HL-60 (cell line): ENCODE results near the gene MAGI2.

Experiments used
- DNase-seq, 2 experiments: peaks; one replicate each; pipeline ENCODE4 v3.0.0-alpha.2; 2010 to 2020; ENCODE audit warnings: low read depth in 1 of 2, low spot score in 1 of 2
- H3K27ac ChIP-seq: fragments of 250-450 bp; sonication (Bioruptor Pico); replicated peaks from 2 replicates; pipeline ENCODE4 v1.5.1; 2020; ENCODE audit warnings: mild to moderate bottlenecking, moderate library complexity
- H3K27me3 ChIP-seq: fragments of 250-450 bp; sonication (Bioruptor Pico); 2 replicates; pipeline ENCODE4 v1.5.1; 2021; ENCODE audit warnings: mild to moderate bottlenecking, moderate library complexity; ENCODE audit not compliant: insufficient read depth, poor library complexity, severe bottlenecking
- H3K4me3 ChIP-seq: replicated peaks from 2 replicates; pipeline ENCODE4 v1.5.1; 2011; ENCODE audit warnings: mild to moderate bottlenecking, control low read depth, low read length; ENCODE audit not compliant: insufficient read depth
- GABPA ChIP-seq: IDR thresholded peaks from 2 replicates; pipeline ENCODE4 v1.6.1; 2012; ENCODE audit warnings: low read depth
- POLR2AphosphoS5 ChIP-seq: IDR thresholded peaks from 2 replicates; pipeline ENCODE4 v1.6.1; 2012; ENCODE audit warnings: low read depth
- SPI1 ChIP-seq: IDR thresholded peaks from 2 replicates; pipeline ENCODE4 v1.6.1; 2012; ENCODE audit warnings: low read depth, mild to moderate bottlenecking, borderline replicate concordance
- TF ChIP-seq, protein P1 (sequence below): IDR thresholded peaks from 2 replicates; pipeline ENCODE4 v1.6.1; 2012; ENCODE audit warnings: low read depth; ENCODE audit not compliant: insufficient replicate concordance
- TF ChIP-seq, protein P2 (sequence below): IDR thresholded peaks from one replicate; pipeline ENCODE4 v1.5.1; 2011; ENCODE audit warnings: low read length, control low read depth, inconsistent platforms; ENCODE audit not compliant: insufficient read depth

MAGI2 gene

DNA sequence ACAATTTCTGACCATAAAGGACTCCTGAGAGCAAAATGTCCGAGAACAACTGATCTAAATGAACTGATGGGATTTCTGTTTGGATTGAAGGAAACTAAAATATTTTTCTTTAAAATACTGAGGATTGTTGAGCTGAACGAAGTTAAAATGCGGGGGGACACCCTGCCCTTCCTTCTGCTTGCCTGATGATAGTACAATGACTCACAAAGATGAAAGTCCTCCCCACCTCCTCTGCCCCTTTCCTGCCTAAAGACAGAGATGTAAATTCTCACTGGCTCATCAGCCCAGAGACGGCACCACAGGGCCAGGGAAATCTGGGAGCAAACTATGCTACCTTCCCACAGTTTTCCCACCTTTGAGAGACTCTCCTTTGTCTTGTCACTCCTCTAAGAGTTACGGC is 1474.2 kb downstream of the MAGI2 start:
- TF ChIP-seq POLR2AphosphoS5, result no peak
- TF ChIP-seq GABPA, result no peak
- TF ChIP-seq, protein P1, sequence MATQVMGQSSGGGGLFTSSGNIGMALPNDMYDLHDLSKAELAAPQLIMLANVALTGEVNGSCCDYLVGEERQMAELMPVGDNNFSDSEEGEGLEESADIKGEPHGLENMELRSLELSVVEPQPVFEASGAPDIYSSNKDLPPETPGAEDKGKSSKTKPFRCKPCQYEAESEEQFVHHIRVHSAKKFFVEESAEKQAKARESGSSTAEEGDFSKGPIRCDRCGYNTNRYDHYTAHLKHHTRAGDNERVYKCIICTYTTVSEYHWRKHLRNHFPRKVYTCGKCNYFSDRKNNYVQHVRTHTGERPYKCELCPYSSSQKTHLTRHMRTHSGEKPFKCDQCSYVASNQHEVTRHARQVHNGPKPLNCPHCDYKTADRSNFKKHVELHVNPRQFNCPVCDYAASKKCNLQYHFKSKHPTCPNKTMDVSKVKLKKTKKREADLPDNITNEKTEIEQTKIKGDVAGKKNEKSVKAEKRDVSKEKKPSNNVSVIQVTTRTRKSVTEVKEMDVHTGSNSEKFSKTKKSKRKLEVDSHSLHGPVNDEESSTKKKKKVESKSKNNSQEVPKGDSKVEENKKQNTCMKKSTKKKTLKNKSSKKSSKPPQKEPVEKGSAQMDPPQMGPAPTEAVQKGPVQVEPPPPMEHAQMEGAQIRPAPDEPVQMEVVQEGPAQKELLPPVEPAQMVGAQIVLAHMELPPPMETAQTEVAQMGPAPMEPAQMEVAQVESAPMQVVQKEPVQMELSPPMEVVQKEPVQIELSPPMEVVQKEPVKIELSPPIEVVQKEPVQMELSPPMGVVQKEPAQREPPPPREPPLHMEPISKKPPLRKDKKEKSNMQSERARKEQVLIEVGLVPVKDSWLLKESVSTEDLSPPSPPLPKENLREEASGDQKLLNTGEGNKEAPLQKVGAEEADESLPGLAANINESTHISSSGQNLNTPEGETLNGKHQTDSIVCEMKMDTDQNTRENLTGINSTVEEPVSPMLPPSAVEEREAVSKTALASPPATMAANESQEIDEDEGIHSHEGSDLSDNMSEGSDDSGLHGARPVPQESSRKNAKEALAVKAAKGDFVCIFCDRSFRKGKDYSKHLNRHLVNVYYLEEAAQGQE, result no peak
- TF ChIP-seq, protein P2, sequence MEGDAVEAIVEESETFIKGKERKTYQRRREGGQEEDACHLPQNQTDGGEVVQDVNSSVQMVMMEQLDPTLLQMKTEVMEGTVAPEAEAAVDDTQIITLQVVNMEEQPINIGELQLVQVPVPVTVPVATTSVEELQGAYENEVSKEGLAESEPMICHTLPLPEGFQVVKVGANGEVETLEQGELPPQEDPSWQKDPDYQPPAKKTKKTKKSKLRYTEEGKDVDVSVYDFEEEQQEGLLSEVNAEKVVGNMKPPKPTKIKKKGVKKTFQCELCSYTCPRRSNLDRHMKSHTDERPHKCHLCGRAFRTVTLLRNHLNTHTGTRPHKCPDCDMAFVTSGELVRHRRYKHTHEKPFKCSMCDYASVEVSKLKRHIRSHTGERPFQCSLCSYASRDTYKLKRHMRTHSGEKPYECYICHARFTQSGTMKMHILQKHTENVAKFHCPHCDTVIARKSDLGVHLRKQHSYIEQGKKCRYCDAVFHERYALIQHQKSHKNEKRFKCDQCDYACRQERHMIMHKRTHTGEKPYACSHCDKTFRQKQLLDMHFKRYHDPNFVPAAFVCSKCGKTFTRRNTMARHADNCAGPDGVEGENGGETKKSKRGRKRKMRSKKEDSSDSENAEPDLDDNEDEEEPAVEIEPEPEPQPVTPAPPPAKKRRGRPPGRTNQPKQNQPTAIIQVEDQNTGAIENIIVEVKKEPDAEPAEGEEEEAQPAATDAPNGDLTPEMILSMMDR, result no peak
- TF ChIP-seq SPI1, result no peak
- no peak for DNase-seq
- Histone ChIP-seq H3K27ac (no peak overlapping the region), H3K4me3 (no peak overlapping the region), H3K27me3 (no peaks in the 10 kb centered on the region)

DNA sequence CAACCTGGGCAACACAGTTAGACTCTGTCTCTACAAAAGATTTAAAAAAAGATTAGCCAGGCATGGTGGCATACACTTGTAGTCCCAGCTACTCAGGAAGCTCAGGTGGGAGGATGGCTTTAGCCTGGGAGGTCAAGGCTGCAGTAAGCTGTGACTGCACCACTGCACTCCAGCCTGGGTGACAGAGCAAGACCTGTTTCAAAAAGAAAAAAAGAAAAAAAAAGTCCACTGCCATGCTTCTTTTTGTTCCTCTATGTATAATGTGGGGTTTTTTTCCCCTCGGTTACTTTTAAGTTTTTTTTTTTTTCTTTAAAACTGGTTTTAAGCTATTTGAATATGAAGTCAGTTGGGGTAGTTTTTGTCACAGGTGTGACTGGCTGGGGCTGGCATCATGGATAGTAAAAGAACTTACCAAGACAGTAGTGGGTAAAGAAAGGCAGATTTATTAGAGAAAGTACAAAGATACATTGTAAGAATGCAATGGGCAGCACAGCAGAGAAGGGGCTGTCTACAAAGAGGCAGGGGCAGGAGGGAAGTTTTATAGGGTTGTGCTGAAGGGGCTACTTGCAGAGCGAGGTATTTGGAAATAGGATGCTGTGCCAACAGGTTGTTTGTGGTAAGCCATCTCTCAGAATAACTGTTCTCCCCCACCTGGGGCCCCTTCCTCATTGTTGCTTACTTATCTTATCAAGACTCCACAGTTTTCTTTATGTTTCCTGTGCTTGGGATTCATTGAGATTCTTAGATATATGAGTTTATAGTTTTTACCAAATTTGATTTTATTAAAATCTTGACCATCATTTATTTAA is 1477.6 kb downstream of the MAGI2 start:
- H3K27ac ChIP-seq, result no peak overlapping the region
- peak in 1 of 2 experiments; percentile 52 for DNase-seq
- no peaks in the 10 kb centered on the region for H3K27me3 ChIP-seq
- TF ChIP-seq SPI1 (peak; percentile 26; the same call in 1 of the 2 replicates), GABPA (no peak)
- no peak overlapping the region for H3K4me3 ChIP-seq

DNA sequence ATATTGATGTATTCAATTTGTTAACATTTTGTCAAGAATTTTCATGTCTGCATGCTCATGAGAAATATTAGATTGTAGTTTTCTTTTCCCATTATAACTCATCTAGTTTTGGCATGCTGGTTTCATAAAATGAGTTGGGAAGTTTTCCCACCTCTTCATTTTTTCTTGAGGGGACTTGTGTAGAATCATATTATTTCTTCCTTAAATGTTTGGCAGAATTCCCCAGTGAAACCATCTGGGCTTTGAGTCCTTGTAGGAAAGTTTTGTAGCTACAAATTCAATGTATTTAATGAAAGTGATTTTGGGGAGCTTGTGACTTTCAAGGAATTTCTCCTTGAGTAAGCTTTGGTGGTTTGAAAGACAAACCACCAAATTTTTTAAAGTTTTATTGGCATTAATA is 1481.7 kb downstream of the MAGI2 start:
- Histone ChIP-seq H3K27ac (no peak overlapping the region), H3K27me3 (no peaks in the 10 kb centered on the region), H3K4me3 (no peak overlapping the region)
- TF ChIP-seq SPI1, result no peak
- TF ChIP-seq GABPA, result no peak
- TF ChIP-seq, protein P1, result no peak
- no peak for TF ChIP-seq POLR2AphosphoS5
- TF ChIP-seq, protein P2, result no peak
- no peak for DNase-seq

- H3K4me3 ChIP-seq, result no peak overlapping the region
- no peaks in the 10 kb centered on the region for H3K27me3 ChIP-seq
- no peak for DNase-seq
- H3K27ac ChIP-seq, result no peak overlapping the region
- TF ChIP-seq POLR2AphosphoS5 (no peak), GABPA (no peak)
Observed at GRCh38 chr7:77967429-77967828, 1486.0 kb downstream of the MAGI2 start.
